WTC11 (cell line): ENCODE data around the gene KIF5A.
"Not testable (repeated sequence)": the region's sequence is repeated elsewhere in the genome, so short reads cannot be mapped to it uniquely, and the experiment has no call there.

ENCODE experiments used
- ARID4B ChIP-seq: sonication (generic); formaldehyde crosslinking; IDR thresholded peaks from 2 replicates; pipeline ENCODE4 v1.8.0; 2023; ENCODE audit warnings: missing genetic modification reagents, mild to moderate bottlenecking, borderline replicate concordance
- CREB1 ChIP-seq: sonication (generic); formaldehyde crosslinking; IDR thresholded peaks from 2 replicates; pipeline ENCODE4 v1.8.0; 2023; ENCODE audit warnings: mild to moderate bottlenecking, missing genetic modification reagents
- CTCF ChIP-seq: fragments of 200-600 bp; IDR thresholded peaks from 2 replicates; pipeline ENCODE4 v1.8.0; 2022; ENCODE audit warnings: antibody characterized with exemption
- E2F4 ChIP-seq: sonication (generic); formaldehyde crosslinking; IDR thresholded peaks from 2 replicates; pipeline ENCODE4 v1.8.1; 2022; ENCODE audit warnings: low read depth, mild to moderate bottlenecking, moderate library complexity, missing genetic modification reagents, borderline replicate concordance
- FOXP1 ChIP-seq: sonication (generic); formaldehyde crosslinking; IDR thresholded peaks from 2 replicates; pipeline ENCODE4 v1.8.0; 2022; ENCODE audit warnings: missing genetic modification reagents, mild to moderate bottlenecking, moderate library complexity, borderline replicate concordance
- GABPB1 ChIP-seq: sonication (generic); formaldehyde crosslinking; IDR thresholded peaks from 2 replicates; pipeline ENCODE4 v1.8.1; 2023; ENCODE audit warnings: mild to moderate bottlenecking, missing genetic modification reagents
- USF2 ChIP-seq: sonication (generic); formaldehyde crosslinking; IDR thresholded peaks from 2 replicates; pipeline ENCODE4 v1.8.1; 2023; ENCODE audit warnings: mild to moderate bottlenecking, missing genetic modification reagents, moderate library complexity
- ZMAT4 ChIP-seq: fragments of 250-450 bp; sonication (Bioruptor Pico); IDR thresholded peaks from 2 replicates; pipeline ENCODE4 v1.9.0; 2021; ENCODE audit warnings: mild to moderate bottlenecking
- ZNF423 ChIP-seq: fragments of 250-450 bp; sonication (Bioruptor Pico); IDR thresholded peaks from 2 replicates; pipeline ENCODE4 v2.1.2; 2022; ENCODE audit warnings: mild to moderate bottlenecking, moderate library complexity

- TF ChIP-seq CTCF; CREB1 (CRISPR knock-in tag); USF2; GABPB1 (CRISPR knock-in tag); FOXP1 (CRISPR knock-in tag); ZNF423 (CRISPR knock-in tag); ZMAT4 (CRISPR knock-in tag); ARID4B (CRISPR knock-in tag); E2F4 (CRISPR knock-in tag): not testable (repeated sequence)
These were observed 39.2 kb downstream of the KIF5A start for GRCh38 chr12:57588951-57589610.
